ENCODE measurements around the gene EFNA5.
"Not testable (repeated sequence)": the region's sequence is repeated elsewhere in the genome, so short reads cannot be mapped to it uniquely, and the experiment has no call there.

The EFNA5 gene

GRCh38 chr5:107464416-107464815, 206.3 kb downstream of the EFNA5 start:
- Mint-ChIP-seq H3K4me1 (peaks cover 1% of the 10 kb centered on the region), H3K27ac (no peak overlapping the region), H3K27me3 (no peaks in the 10 kb centered on the region), H3K4me3 (no peak overlapping the region), H3K36me3 (no peaks in the 10 kb centered on the region), H3K9me3 (no peaks in the 10 kb centered on the region)
- no peak for ATAC-seq

GRCh38 chr5:107463731-107464130, 207.0 kb downstream of the EFNA5 start:
- Mint-ChIP-seq H3K9me3 (no peaks in the 10 kb centered on the region), H3K4me3 (no peak overlapping the region), H3K27me3 (no peaks in the 10 kb centered on the region), H3K27ac (no peak overlapping the region), H3K36me3 (no peaks in the 10 kb centered on the region), H3K4me1 (no peaks in the 10 kb centered on the region)
- no peak for ATAC-seq

- no peaks in the 10 kb centered on the region for H3K9me3 Mint-ChIP-seq
- no peaks in the 10 kb centered on the region for H3K27me3 Mint-ChIP-seq
- ATAC-seq = no peak
- H3K4me1 Mint-ChIP-seq = no peaks in the 10 kb centered on the region
- H3K36me3 Mint-ChIP-seq = no peaks in the 10 kb centered on the region
- H3K4me3 Mint-ChIP-seq = no peak overlapping the region
- no peak overlapping the region for H3K27ac Mint-ChIP-seq
These were observed 209.0 kb downstream of the EFNA5 start for GRCh38 chr5:107461770-107462169.

GRCh38 chr5:107460789-107461188, 209.9 kb downstream of the EFNA5 start:
- Mint-ChIP-seq H3K4me1 (no peaks in the 10 kb centered on the region), H3K27ac (no peak overlapping the region), H3K9me3 (no peaks in the 10 kb centered on the region), H3K27me3 (no peaks in the 10 kb centered on the region), H3K4me3 (no peak overlapping the region), H3K36me3 (no peaks in the 10 kb centered on the region)
- no peak for ATAC-seq

GRCh38 chr5:107459605-107460004, 211.1 kb downstream of the EFNA5 start:
- ATAC-seq = no peak
- Mint-ChIP-seq H3K4me3 (no peak overlapping the region), H3K27me3 (no peaks in the 10 kb centered on the region), H3K4me1 (no peaks in the 10 kb centered on the region), H3K27ac (no peak overlapping the region), H3K36me3 (no peaks in the 10 kb centered on the region), H3K9me3 (no peaks in the 10 kb centered on the region)

GRCh38 chr5:107458322-107458721, 212.4 kb downstream of the EFNA5 start:
- no peaks in the 10 kb centered on the region for H3K4me1 Mint-ChIP-seq
- no peak overlapping the region for H3K4me3 Mint-ChIP-seq
- no peaks in the 10 kb centered on the region for H3K9me3 Mint-ChIP-seq
- no peak overlapping the region for H3K27ac Mint-ChIP-seq
- H3K36me3 Mint-ChIP-seq = no peaks in the 10 kb centered on the region
- ATAC-seq = no peak
- H3K27me3 Mint-ChIP-seq = no peaks in the 10 kb centered on the region

GRCh38 chr5:107457881-107458280, 212.9 kb downstream of the EFNA5 start:
- Mint-ChIP-seq H3K27ac (no peak overlapping the region), H3K36me3 (no peaks in the 10 kb centered on the region), H3K9me3 (no peaks in the 10 kb centered on the region), H3K4me1 (no peaks in the 10 kb centered on the region), H3K4me3 (no peak overlapping the region), H3K27me3 (no peaks in the 10 kb centered on the region)
- ATAC-seq = no peak

- H3K4me3 Mint-ChIP-seq = no peak overlapping the region
- H3K27ac Mint-ChIP-seq = no peak overlapping the region
- no peaks in the 10 kb centered on the region for H3K4me1 Mint-ChIP-seq
- no peak for ATAC-seq
- no peaks in the 10 kb centered on the region for H3K9me3 Mint-ChIP-seq
- no peaks in the 10 kb centered on the region for H3K36me3 Mint-ChIP-seq
- no peaks in the 10 kb centered on the region for H3K27me3 Mint-ChIP-seq
These were observed 213.6 kb downstream of the EFNA5 start for GRCh38 chr5:107457138-107457537.

GRCh38 chr5:107456281-107456715, 214.4 kb downstream of the EFNA5 start:
- no peaks in the 10 kb centered on the region for H3K4me1 Mint-ChIP-seq
- H3K27me3 Mint-ChIP-seq = no peaks in the 10 kb centered on the region
- H3K36me3 Mint-ChIP-seq = no peaks in the 10 kb centered on the region
- no peak for ATAC-seq
- no peak overlapping the region for H3K4me3 Mint-ChIP-seq
- no peaks in the 10 kb centered on the region for H3K9me3 Mint-ChIP-seq
- H3K27ac Mint-ChIP-seq = no peak overlapping the region

GRCh38 chr5:107455111-107455544, 215.6 kb downstream of the EFNA5 start:
- H3K36me3 Mint-ChIP-seq = no peaks in the 10 kb centered on the region
- ATAC-seq = no peak
- H3K9me3 Mint-ChIP-seq = no peaks in the 10 kb centered on the region
- no peaks in the 10 kb centered on the region for H3K4me1 Mint-ChIP-seq
- H3K27ac Mint-ChIP-seq = no peak overlapping the region
- H3K27me3 Mint-ChIP-seq = no peaks in the 10 kb centered on the region
- H3K4me3 Mint-ChIP-seq = no peak overlapping the region

GRCh38 chr5:107451827-107452226, 218.9 kb downstream of the EFNA5 start:
- H3K27me3 Mint-ChIP-seq = peaks cover 10% of the 10 kb centered on the region
- H3K27ac Mint-ChIP-seq, H3K36me3 Mint-ChIP-seq, H3K4me3 Mint-ChIP-seq, H3K4me1 Mint-ChIP-seq, ATAC-seq, H3K9me3 Mint-ChIP-seq: not testable (repeated sequence)

- H3K36me3 Mint-ChIP-seq = no peaks in the 10 kb centered on the region
- peaks cover 10% of the 10 kb centered on the region for H3K27me3 Mint-ChIP-seq
- ATAC-seq = no peak
- H3K9me3 Mint-ChIP-seq = peaks cover 3% of the 10 kb centered on the region
- no peak overlapping the region for H3K27ac Mint-ChIP-seq
- H3K4me3 Mint-ChIP-seq = no peak overlapping the region
- no peaks in the 10 kb centered on the region for H3K4me1 Mint-ChIP-seq
These were observed 219.7 kb downstream of the EFNA5 start for GRCh38 chr5:107451028-107451427.

- no peak for ATAC-seq
- Mint-ChIP-seq H3K9me3 (peaks cover 3% of the 10 kb centered on the region), H3K4me3 (no peak overlapping the region), H3K36me3 (no peaks in the 10 kb centered on the region), H3K4me1 (no peaks in the 10 kb centered on the region), H3K27me3 (peaks cover 10% of the 10 kb centered on the region), H3K27ac (no peak overlapping the region)
These were observed 220.2 kb downstream of the EFNA5 start for GRCh38 chr5:107450531-107450930.

GRCh38 chr5:107449369-107449768, 221.4 kb downstream of the EFNA5 start:
- Mint-ChIP-seq H3K27me3 (peaks cover 10% of the 10 kb centered on the region), H3K4me1 (no peaks in the 10 kb centered on the region), H3K9me3 (peaks cover 3% of the 10 kb centered on the region), H3K27ac (no peak overlapping the region), H3K4me3 (no peak overlapping the region), H3K36me3 (no peaks in the 10 kb centered on the region)
- ATAC-seq = no peak

GRCh38 chr5:107447587-107447986, 223.2 kb downstream of the EFNA5 start:
- Mint-ChIP-seq H3K27me3 (peaks cover 10% of the 10 kb centered on the region), H3K36me3 (no peaks in the 10 kb centered on the region), H3K9me3 (peaks cover 3% of the 10 kb centered on the region), H3K27ac (no peak overlapping the region), H3K4me3 (no peak overlapping the region), H3K4me1 (no peaks in the 10 kb centered on the region)
- no peak for ATAC-seq

GRCh38 chr5:107446972-107447371, 223.8 kb downstream of the EFNA5 start:
- Mint-ChIP-seq H3K9me3 (peaks cover 3% of the 10 kb centered on the region), H3K4me3 (no peak overlapping the region), H3K36me3 (no peaks in the 10 kb centered on the region), H3K27ac (no peak overlapping the region), H3K27me3 (peaks cover 10% of the 10 kb centered on the region), H3K4me1 (no peaks in the 10 kb centered on the region)
- ATAC-seq = no peak

GRCh38 chr5:107444300-107444699, 226.4 kb downstream of the EFNA5 start:
- Mint-ChIP-seq H3K4me1 (no peaks in the 10 kb centered on the region), H3K4me3 (no peak overlapping the region), H3K27ac (no peak overlapping the region), H3K36me3 (no peaks in the 10 kb centered on the region), H3K27me3 (peaks cover 10% of the 10 kb centered on the region), H3K9me3 (peaks cover 3% of the 10 kb centered on the region)
- ATAC-seq = no peak

All from stimulated activated memory B cell treated with anti-CD40 and anti-IgM and Interleukin-4, amounts not matched to agents 10 μg/mL and 1 μg/mL and 100 μg/mL, for 72 hours (primary cell).